GM19324 (cell line): ENCODE measurements around the gene POM121C.
"Not testable (repeated sequence)": the region's sequence is repeated elsewhere in the genome, so short reads cannot be mapped to it uniquely, and the experiment has no call there.

Source experiments
- ATAC-seq: cut with Tn5 transposase; IDR thresholded peaks from one replicate; pipeline ENCODE4 v1.9.1; 2021; ENCODE audit warnings: mild to moderate bottlenecking, moderate library complexity; ENCODE audit not compliant: unreplicated experiment, low FRiP score

The POM121C gene

GRCh38 chr7:75439000-75439399 is 47.1 kb downstream of the POM121C start:
- ATAC-seq, result not testable (repeated sequence)

DNA sequence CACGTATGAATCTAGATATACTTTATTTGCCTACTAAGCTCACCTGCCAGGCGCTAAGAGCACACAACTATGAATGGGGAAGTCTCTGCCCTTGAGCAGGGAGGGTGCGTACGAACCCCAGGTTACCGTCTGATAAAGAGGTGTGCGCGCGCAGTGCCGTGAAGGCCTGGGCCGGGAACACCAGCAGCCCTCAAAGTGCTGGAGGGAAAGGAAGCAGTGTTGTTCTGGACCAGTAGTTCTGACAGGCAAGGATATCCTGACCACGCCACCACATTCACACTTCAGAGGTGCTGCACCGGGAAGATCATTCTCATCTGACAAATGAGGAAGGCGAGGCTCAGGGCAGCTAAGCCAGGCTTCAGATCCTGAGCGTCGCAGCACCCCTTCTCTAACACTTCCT is 62.6 kb downstream of the POM121C start:
- ATAC-seq, result not testable (repeated sequence)

DNA sequence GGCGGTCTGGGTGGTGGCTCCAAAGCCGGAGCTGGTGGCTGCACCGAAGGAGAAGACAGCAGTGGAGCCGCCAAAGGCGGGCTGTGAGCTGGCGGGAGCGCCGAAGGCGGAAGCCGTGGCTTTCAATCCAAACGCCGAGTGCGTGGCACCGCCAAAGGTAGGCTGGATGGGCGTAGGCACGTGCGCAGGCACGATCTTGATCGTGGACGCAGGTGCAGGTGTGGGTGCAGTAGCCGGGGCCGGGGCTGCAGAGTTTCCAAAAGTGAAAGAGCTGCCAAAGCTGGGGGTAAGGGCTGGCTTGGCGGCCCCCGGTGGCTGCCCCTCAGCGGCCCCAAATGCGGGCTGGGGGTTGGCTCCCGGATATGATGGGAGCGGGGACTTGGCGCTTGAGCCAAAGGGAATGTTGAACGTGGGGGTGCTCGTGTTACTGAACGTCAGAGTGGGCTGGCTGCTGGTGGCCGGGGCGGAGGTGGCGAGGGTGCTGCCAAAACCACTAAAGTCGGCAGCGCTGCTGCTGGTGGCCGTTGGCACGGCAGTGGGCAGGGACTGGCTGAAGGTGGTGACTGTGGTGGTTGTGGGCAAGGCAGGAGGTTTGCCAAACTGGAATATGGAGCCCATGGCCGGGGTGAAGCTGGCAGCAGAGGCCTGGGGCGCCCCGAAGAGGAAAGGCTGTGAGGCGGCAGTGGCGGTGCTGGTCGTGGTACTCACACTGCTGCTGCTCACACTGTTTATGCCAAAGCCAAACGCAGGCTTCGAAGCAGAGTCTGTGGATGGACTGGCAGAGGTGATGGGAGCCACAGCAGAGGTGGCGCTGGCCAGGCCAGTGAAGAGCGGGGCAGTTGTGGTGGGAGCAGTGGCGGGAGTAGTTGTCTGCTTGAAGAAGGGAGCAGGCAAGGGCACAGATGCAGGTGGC is 64.0 kb downstream of the POM121C start:
- not testable (repeated sequence) for ATAC-seq

DNA sequence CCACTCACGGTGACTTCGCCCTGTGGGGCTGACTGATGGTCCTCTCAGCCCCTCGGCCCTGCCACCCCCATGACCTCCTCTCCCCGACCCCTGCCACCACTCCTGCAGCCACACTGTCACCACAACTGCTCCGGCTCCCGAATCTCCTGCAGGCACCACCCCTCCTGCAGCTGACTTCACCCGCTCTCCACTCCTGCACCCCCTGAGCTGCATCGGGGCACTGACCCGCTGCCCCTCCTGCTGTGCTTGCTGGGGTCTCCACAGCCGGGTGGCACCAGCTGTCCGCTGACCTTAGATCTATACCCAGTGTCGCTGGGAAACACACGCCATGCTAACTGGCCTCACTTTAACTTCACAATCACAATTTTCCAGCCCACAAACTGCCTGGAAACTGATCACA is 65.9 kb downstream of the POM121C start:
- ATAC-seq, result not testable (repeated sequence)

GRCh38 chr7:75419693-75420092 is 66.4 kb downstream of the POM121C start:
- not testable (repeated sequence) for ATAC-seq

GRCh38 chr7:75419210-75419609 is 66.9 kb downstream of the POM121C start:
- not testable (repeated sequence) for ATAC-seq

DNA sequence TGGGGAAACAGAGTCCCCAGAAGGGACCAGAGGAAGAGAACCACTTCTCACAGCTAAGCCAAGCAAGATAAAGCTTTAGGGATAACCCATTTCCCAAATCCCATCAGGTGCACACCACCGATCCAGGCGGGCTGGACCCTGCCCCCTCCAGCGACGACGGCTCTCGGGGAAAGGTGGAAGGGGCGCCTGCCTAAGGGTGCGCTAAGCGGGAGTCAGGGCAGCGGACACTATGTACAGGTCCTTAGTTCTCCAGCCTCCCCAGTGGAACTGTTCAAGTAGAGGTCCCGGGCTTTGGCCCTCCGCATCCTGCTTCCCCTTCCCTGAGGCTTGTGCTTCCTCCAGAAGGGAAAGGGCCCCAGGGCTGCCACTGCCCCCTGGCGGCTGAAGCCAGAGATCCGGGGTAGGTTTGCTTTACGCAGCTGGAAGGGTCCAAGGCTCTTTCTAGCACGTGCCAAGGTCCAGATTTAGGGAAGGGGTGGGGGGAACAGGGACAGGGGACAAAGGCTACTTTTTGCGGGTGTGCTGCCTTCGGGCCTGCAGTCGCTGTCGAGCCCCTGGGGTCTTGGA is 67.7 kb downstream of the POM121C start:
- not testable (repeated sequence) for ATAC-seq

GRCh38 chr7:75416787-75417186 is 69.3 kb downstream of the POM121C start:
- not testable (repeated sequence) for ATAC-seq

GRCh38 chr7:75415829-75416373 is 70.2 kb downstream of the POM121C start:
- ATAC-seq, result not testable (repeated sequence)

- ATAC-seq, result not testable (repeated sequence)
Measured at GRCh38 chr7:75415428-75415817, 70.7 kb downstream of the POM121C start.

GRCh38 chr7:75414708-75415427 is 71.2 kb downstream of the POM121C start:
- ATAC-seq, result not testable (repeated sequence)

DNA sequence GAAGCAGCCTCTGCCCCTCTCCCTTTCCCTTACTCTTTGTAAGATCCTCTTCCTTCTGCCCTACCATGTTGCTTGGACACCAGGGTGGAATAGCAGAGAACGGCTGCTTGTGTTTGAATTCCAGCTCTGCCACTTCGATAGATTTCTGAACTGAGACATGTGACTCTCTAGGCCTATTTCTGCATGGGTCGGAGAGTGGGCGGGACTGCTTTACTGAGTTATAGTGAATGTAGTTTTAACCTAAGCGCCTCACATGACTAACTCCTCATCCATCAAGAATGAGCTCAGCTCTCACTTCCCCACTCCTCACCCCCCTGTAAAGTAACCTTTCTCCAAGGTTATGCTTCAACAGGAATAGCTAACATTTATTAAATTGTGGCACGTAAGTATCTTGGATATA is 71.9 kb downstream of the POM121C start:
- ATAC-seq, result not testable (repeated sequence)

DNA sequence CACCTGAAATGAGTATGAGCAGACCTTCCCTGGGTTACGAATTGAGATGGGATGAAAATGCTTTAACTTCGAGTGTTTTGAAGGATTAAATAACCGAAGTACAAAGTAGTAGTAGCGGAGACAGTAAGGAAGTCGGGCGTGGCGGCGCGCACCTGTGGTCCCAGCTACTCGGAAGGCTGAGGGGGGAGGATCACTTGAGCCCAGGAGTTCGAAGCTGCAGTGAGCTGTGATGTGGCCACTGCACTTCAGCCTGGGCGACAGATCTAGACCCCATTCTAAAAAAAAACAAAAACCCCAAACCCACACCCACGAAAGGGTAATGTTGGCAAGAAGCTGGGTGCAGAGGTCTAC is 75.3 kb downstream of the POM121C start:
- ATAC-seq, result not testable (repeated sequence)

- ATAC-seq, result peak; percentile 90
Measured at GRCh38 chr7:75409880-75410822, 75.9 kb downstream of the POM121C start.

- ATAC-seq, result not testable (repeated sequence)
Measured at GRCh38 chr7:75404663-75405062, 81.4 kb downstream of the POM121C start.

DNA sequence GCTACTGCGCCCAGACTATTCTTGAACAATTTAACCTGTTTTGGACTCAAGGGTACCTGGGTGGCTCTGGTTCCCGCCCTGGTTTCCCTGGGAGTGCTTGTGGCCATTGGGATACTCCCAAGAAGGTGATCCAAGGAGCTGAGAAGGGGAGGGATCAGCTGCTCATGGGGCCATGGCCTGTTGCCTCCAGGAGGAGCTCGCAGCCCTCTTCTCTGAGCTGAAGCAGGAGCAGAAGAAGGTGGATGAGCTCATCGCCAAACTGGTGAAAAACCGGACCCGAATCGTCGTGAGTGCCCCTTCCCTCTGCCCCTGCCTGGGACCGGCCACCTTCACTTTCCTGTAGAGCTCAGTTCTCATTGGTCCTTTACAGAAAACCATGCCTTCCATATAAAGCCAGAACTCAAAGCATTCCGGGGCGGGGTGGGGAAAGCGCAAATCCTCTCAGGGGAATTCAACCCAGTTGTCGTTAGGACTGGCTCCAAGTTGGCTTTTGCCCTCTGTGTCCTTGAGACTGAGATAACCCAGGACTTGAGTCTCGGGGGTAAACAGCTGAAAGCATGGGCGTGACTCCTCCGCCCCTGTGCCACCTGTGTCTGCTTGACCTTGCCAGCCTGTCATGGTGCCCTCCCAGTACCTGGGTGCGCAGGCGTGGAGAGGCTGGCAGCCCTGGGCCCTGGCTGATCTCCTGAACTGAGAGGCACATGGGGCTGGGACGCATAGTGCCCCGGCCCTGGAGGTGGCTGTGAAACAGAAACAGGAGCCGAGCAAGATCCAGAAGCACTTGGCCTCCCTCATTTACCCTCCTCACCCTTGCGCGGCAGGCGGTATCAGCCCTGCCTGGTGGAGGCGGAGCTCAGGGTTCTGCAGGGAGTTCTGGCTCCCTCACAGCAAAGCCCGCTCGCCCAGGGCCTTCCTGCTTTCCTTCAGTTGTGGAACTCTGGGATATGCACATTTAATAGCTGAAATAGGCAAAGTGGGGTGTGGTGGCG is 82.3 kb downstream of the POM121C start:
- ATAC-seq, result not testable (repeated sequence)

DNA sequence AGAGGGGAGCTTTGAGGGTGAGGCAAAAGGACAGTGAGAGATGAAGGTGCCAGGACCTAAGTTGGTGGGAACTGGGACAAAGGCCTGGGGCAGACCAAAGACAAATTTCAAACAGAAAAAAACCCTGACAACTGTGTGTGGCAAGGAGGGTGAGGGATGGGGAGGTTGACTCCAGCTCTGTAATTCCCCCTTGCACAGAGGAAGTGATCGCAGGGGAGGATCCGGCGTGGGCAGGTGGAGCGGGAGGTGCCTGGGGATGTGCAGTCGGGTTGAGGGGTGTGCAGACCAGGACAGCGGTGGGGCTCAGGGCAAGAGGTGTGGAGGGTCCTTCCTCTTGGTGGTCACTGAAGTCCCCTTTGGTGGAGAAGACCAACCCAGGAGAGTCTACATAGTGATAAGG is 85.5 kb downstream of the POM121C start:
- not testable (repeated sequence) for ATAC-seq
